WTC11 (cell line): Measurements from ENCODE around the gene JADE2. TPM values are rescaled to one million over a fixed set of nuclear protein-coding genes. Genes with fewer than 3 reads are reported as not detected.

ENCODE experiments used
- ATAC-seq: fragments of 200-7000 bp; cut with Tn5 transposase; 2 replicates; pipeline ENCODE4 v1.10.0; 2021; ENCODE audit warnings: mild to moderate bottlenecking, moderate library complexity
- CTCF ChIA-PET: fragments of 300-600 bp; sonication (Branson Sonifier 250); formaldehyde crosslinking; loops from one replicate; lab custom pipeline; 2021; ENCODE audit warnings: antibody characterized with exemption; lab: Charles Lee
- POLR2A ChIA-PET: fragments of 350-600 bp; sonication (Branson Sonifier 250); formaldehyde crosslinking; loops from one replicate; lab custom pipeline; 2021; ENCODE audit warnings: antibody characterized with exemption; lab: Charles Lee
- DNase-seq: peaks from one replicate; pipeline ENCODE4 v3.0.0; 2021; ENCODE audit warnings: low spot score
- H3K27ac Mint-ChIP-seq: 2 replicates; pipeline ENCODE4 v1.8.0; 2021; ENCODE audit warnings: mixed read lengths
- H3K27me3 Mint-ChIP-seq: 2 replicates; pipeline ENCODE4 v1.8.0; 2021; ENCODE audit warnings: low read depth, mild to moderate bottlenecking, moderate library complexity, mixed read lengths
- H3K36me3 Mint-ChIP-seq: 2 replicates; pipeline ENCODE4 v1.8.0; 2021; ENCODE audit warnings: mixed read lengths
- H3K4me1 Mint-ChIP-seq: 2 replicates; pipeline ENCODE4 v1.8.0; 2022; ENCODE audit warnings: mixed read lengths
- H3K4me3 Mint-ChIP-seq: 2 replicates; pipeline ENCODE4 v1.8.0; 2021; ENCODE audit warnings: mild to moderate bottlenecking, moderate library complexity, mixed read lengths
- H3K9me3 Mint-ChIP-seq: 2 replicates; pipeline ENCODE4 v1.8.0; 2021; ENCODE audit warnings: mixed read lengths
- ARID4B ChIP-seq: sonication (generic); formaldehyde crosslinking; IDR thresholded peaks from 2 replicates; pipeline ENCODE4 v1.8.0; 2023; ENCODE audit warnings: missing genetic modification reagents, mild to moderate bottlenecking, borderline replicate concordance
- CBFB ChIP-seq: sonication (generic); formaldehyde crosslinking; IDR thresholded peaks from 2 replicates; pipeline ENCODE4 v1.8.1; 2022; ENCODE audit warnings: mild to moderate bottlenecking, low read depth, missing genetic modification reagents
- FOXK1 ChIP-seq: sonication (generic); formaldehyde crosslinking; IDR thresholded peaks from 2 replicates; pipeline ENCODE4 v1.8.0; 2022; ENCODE audit warnings: mild to moderate bottlenecking, moderate library complexity, missing genetic modification reagents
- HMGA2 ChIP-seq: fragments of 250-450 bp; sonication (Bioruptor Pico); IDR thresholded peaks from 2 replicates; pipeline ENCODE4 v1.4.0; 2021; ENCODE audit warnings: mild to moderate bottlenecking, moderate library complexity
- JAZF1 ChIP-seq: fragments of 250-450 bp; sonication (Bioruptor Pico); IDR thresholded peaks from 2 replicates; pipeline ENCODE4 v1.9.0; 2021; ENCODE audit warnings: moderate library complexity, mild to moderate bottlenecking, inconsistent platforms
- JUN ChIP-seq: sonication (generic); formaldehyde crosslinking; IDR thresholded peaks from 2 replicates; pipeline ENCODE4 v1.8.0; 2023; ENCODE audit warnings: mild to moderate bottlenecking, missing genetic modification reagents
- MXD4 ChIP-seq: fragments of 250-450 bp; sonication (Bioruptor Pico); IDR thresholded peaks from 2 replicates; pipeline ENCODE4 v1.8.0; 2021; ENCODE audit warnings: mild to moderate bottlenecking, moderate library complexity, borderline replicate concordance
- NFYB ChIP-seq: sonication (generic); formaldehyde crosslinking; conservative IDR thresholded peaks from 2 replicates; pipeline ENCODE4 v1.8.0; 2022; ENCODE audit warnings: low read depth, missing genetic modification reagents
- SMAD4 ChIP-seq: sonication (generic); formaldehyde crosslinking; IDR thresholded peaks from 2 replicates; pipeline ENCODE4 v1.8.0; 2022; ENCODE audit warnings: mild to moderate bottlenecking, missing genetic modification reagents
- ZBTB21 ChIP-seq: sonication (generic); formaldehyde crosslinking; IDR thresholded peaks from 2 replicates; pipeline ENCODE4 v1.8.1; 2023; ENCODE audit warnings: mild to moderate bottlenecking, missing genetic modification reagents, borderline replicate concordance
- ZNF138 ChIP-seq: sonication (generic); formaldehyde crosslinking; conservative IDR thresholded peaks from 2 replicates; pipeline ENCODE4 v1.8.1; 2022; ENCODE audit warnings: mild to moderate bottlenecking, moderate library complexity, missing genetic modification reagents
- ZNF232 ChIP-seq: sonication (generic); formaldehyde crosslinking; IDR thresholded peaks from 2 replicates; pipeline ENCODE4 v1.8.0; 2022; ENCODE audit warnings: mild to moderate bottlenecking, missing genetic modification reagents
- ZNF396 ChIP-seq: fragments of 250-450 bp; sonication (Bioruptor Pico); IDR thresholded peaks from 2 replicates; pipeline ENCODE4 v1.8.0; 2021; ENCODE audit warnings: mild to moderate bottlenecking, moderate library complexity, borderline replicate concordance
- ZNF416 ChIP-seq: fragments of 250-450 bp; sonication (Bioruptor Pico); IDR thresholded peaks from 2 replicates; pipeline ENCODE4 v1.9.0; 2021; ENCODE audit warnings: mild to moderate bottlenecking, inconsistent platforms
- ZNF423 ChIP-seq: fragments of 250-450 bp; sonication (Bioruptor Pico); IDR thresholded peaks from 2 replicates; pipeline ENCODE4 v2.1.2; 2022; ENCODE audit warnings: mild to moderate bottlenecking, moderate library complexity
- total RNA-seq: library from RNA; stranded (reverse); gene quantifications from 3 replicates; pipeline ENCODE4 v1.2.3, GENCODE V29; 2021
- TF ChIP-seq, protein P1 (sequence below): sonication (generic); formaldehyde crosslinking; IDR thresholded peaks from 2 replicates; pipeline ENCODE4 v1.8.1; 2023; ENCODE audit warnings: mild to moderate bottlenecking, moderate library complexity, missing genetic modification reagents
- TF ChIP-seq, protein P2 (sequence below): sonication (generic); formaldehyde crosslinking; conservative IDR thresholded peaks from 2 replicates; pipeline ENCODE4 v1.8.1; 2023; ENCODE audit warnings: mild to moderate bottlenecking, low read depth, missing genetic modification reagents, moderate library complexity
- TF ChIP-seq, protein P3 (sequence below): sonication (generic); formaldehyde crosslinking; IDR thresholded peaks from 2 replicates; pipeline ENCODE4 v1.8.1; 2023; ENCODE audit warnings: mild to moderate bottlenecking, missing genetic modification reagents
- TF ChIP-seq, protein P4 (sequence below): sonication (generic); formaldehyde crosslinking; IDR thresholded peaks from 2 replicates; pipeline ENCODE4 v1.8.0; 2022; ENCODE audit warnings: mild to moderate bottlenecking, missing genetic modification reagents

Gene JADE2
- total RNA-seq, 1 experiment from 2014 or later, result 40.8 TPM

- ChIA-PET CTCF (interaction anchor here (1.8 kb wide), 1 partner anchor 22 kb away, joined by 8 read pairs; no protein-coding TSS in a partner anchor), POLR2A (interaction anchor here (0.5 kb wide), 1 partner anchor 22 kb away, joined by 3 read pairs; no protein-coding TSS in a partner anchor)
- H3K4me3 Mint-ChIP-seq, result no peak overlapping the region
- DNase-seq (no peak), ATAC-seq (no peak)
- H3K36me3 Mint-ChIP-seq, result peaks cover 39% of the 10 kb centered on the region
- no peak overlapping the region for H3K27ac Mint-ChIP-seq
- H3K27me3 Mint-ChIP-seq, result no peaks in the 10 kb centered on the region
- TF ChIP-seq, protein P1, sequence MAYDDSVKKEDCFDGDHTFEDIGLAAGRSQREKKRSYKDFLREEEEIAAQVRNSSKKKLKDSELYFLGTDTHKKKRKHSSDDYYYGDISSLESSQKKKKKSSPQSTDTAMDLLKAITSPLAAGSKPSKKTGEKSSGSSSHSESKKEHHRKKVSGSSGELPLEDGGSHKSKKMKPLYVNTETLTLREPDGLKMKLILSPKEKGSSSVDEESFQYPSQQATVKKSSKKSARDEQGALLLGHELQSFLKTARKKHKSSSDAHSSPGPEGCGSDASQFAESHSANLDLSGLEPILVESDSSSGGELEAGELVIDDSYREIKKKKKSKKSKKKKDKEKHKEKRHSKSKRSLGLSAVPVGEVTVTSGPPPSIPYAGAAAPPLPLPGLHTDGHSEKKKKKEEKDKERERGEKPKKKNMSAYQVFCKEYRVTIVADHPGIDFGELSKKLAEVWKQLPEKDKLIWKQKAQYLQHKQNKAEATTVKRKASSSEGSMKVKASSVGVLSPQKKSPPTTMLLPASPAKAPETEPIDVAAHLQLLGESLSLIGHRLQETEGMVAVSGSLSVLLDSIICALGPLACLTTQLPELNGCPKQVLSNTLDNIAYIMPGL (CRISPR knock-in tag), result no peak
- TF ChIP-seq CBFB (CRISPR knock-in tag) (no peak), MXD4 (CRISPR knock-in tag) (no peak)
- TF ChIP-seq, protein P2, sequence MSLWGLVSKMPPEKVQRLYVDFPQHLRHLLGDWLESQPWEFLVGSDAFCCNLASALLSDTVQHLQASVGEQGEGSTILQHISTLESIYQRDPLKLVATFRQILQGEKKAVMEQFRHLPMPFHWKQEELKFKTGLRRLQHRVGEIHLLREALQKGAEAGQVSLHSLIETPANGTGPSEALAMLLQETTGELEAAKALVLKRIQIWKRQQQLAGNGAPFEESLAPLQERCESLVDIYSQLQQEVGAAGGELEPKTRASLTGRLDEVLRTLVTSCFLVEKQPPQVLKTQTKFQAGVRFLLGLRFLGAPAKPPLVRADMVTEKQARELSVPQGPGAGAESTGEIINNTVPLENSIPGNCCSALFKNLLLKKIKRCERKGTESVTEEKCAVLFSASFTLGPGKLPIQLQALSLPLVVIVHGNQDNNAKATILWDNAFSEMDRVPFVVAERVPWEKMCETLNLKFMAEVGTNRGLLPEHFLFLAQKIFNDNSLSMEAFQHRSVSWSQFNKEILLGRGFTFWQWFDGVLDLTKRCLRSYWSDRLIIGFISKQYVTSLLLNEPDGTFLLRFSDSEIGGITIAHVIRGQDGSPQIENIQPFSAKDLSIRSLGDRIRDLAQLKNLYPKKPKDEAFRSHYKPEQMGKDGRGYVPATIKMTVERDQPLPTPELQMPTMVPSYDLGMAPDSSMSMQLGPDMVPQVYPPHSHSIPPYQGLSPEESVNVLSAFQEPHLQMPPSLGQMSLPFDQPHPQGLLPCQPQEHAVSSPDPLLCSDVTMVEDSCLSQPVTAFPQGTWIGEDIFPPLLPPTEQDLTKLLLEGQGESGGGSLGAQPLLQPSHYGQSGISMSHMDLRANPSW (CRISPR knock-in tag), result no peak
- H3K4me1 Mint-ChIP-seq, result peaks cover 14% of the 10 kb centered on the region
- no peaks in the 10 kb centered on the region for H3K9me3 Mint-ChIP-seq
Measured at GRCh38 chr5:134549714-134550113, 24.2 kb downstream of the JADE2 start.

DNA sequence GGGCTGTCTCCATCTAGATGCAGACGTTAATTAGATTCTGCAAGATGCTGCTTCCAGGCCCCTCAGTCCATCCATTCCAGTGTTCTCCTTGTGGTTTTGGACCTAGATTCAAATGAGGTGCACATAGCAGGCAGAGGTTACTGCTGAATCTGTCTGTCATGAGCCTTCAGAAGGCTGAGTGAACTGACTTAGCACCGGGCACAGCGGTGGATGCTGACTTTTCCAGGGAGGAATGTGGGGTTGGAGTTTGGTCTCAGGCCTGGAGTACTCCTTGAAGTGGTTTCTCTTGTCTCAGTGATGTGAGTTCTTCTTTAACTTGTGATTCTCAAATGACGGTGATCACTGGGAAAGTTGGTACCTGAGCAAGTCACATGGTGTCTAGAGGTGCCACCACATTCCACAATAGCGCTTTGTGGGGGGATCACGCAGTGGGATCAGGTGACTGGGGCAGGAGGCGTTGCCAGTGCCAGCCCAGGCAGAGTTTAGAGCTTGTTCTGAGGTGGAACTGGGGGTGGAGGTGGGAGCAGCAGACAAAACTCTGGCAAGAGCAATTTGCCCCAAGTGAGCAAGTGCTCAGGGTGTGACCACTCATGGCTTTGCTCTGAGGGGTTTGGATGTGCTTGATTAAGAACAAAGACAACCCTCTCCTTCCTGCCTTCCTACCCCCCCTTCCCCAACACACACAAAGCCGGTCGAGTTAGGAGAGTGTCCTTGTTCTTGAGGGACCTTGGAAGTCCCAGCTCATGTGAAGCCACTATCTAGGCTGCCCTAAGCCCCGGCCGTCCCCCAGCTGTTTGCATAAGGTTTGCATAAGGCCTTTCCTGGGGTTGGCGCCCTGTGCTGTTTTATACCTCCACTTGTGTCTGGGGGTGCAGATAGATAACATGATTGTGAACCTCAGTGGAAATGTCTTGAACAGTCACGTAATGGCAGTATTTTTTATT is 25.1 kb downstream of the JADE2 start:
- no peaks in the 10 kb centered on the region for H3K9me3 Mint-ChIP-seq
- CTCF ChIA-PET, result interaction anchor here (0.9 to 1.8 kb wide), 3 partner anchors 23 to 37 kb away, joined by 3 to 9 read pairs (median 8); no protein-coding TSS in a partner anchor
- ATAC-seq (no peak), DNase-seq (no peak)
- TF ChIP-seq, protein P3, sequence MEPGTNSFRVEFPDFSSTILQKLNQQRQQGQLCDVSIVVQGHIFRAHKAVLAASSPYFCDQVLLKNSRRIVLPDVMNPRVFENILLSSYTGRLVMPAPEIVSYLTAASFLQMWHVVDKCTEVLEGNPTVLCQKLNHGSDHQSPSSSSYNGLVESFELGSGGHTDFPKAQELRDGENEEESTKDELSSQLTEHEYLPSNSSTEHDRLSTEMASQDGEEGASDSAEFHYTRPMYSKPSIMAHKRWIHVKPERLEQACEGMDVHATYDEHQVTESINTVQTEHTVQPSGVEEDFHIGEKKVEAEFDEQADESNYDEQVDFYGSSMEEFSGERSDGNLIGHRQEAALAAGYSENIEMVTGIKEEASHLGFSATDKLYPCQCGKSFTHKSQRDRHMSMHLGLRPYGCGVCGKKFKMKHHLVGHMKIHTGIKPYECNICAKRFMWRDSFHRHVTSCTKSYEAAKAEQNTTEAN (CRISPR knock-in tag), result no peak
- TF ChIP-seq ZNF232 (CRISPR knock-in tag), result no peak
- TF ChIP-seq NFYB (CRISPR knock-in tag), result no peak
- TF ChIP-seq, protein P4, sequence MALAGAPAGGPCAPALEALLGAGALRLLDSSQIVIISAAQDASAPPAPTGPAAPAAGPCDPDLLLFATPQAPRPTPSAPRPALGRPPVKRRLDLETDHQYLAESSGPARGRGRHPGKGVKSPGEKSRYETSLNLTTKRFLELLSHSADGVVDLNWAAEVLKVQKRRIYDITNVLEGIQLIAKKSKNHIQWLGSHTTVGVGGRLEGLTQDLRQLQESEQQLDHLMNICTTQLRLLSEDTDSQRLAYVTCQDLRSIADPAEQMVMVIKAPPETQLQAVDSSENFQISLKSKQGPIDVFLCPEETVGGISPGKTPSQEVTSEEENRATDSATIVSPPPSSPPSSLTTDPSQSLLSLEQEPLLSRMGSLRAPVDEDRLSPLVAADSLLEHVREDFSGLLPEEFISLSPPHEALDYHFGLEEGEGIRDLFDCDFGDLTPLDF (CRISPR knock-in tag), result no peak
- TF ChIP-seq JUN (CRISPR knock-in tag), result no peak
- TF ChIP-seq HMGA2 (CRISPR knock-in tag), result no peak
- TF ChIP-seq ZNF138 (CRISPR knock-in tag), result no peak
- TF ChIP-seq ZNF416 (CRISPR knock-in tag), result no peak
- no peak for TF ChIP-seq ZBTB21 (CRISPR knock-in tag)
- TF ChIP-seq ZNF423 (CRISPR knock-in tag), result no peak
- no peak for TF ChIP-seq ZNF396 (CRISPR knock-in tag)
- TF ChIP-seq JAZF1 (CRISPR knock-in tag), result no peak
- no peak for TF ChIP-seq SMAD4 (CRISPR knock-in tag)
- no peak for TF ChIP-seq ARID4B (CRISPR knock-in tag)
- TF ChIP-seq FOXK1, result no peak
- TF ChIP-seq, all 79 proteins: peak for 0
- POLR2A ChIA-PET, result interaction anchor here (0.5 kb wide), 1 partner anchor 23 kb away, joined by 3 read pairs; no protein-coding TSS in a partner anchor
- Mint-ChIP-seq H3K36me3 (peaks cover 36% of the 10 kb centered on the region), H3K27ac (peak overlapping the region; percentile 82), H3K4me1 (peaks cover 15% of the 10 kb centered on the region), H3K27me3 (no peaks in the 10 kb centered on the region), H3K4me3 (no peak overlapping the region)
